Amniotic stem cell (primary cell): ENCODE measurements around the gene NR1H3.

Experiments
- DNase-seq: peaks from one replicate; lab custom pipeline; 2025; lab: John Stamatoyannopoulos, UW

NR1H3 gene

GRCh38 chr11:47269829-47270305 is 12.1 kb downstream of the NR1H3 start, which contains the start of gene MADD:
MADD (plus strand) TSS chr11:47270133.
- no peak for DNase-seq

DNA sequence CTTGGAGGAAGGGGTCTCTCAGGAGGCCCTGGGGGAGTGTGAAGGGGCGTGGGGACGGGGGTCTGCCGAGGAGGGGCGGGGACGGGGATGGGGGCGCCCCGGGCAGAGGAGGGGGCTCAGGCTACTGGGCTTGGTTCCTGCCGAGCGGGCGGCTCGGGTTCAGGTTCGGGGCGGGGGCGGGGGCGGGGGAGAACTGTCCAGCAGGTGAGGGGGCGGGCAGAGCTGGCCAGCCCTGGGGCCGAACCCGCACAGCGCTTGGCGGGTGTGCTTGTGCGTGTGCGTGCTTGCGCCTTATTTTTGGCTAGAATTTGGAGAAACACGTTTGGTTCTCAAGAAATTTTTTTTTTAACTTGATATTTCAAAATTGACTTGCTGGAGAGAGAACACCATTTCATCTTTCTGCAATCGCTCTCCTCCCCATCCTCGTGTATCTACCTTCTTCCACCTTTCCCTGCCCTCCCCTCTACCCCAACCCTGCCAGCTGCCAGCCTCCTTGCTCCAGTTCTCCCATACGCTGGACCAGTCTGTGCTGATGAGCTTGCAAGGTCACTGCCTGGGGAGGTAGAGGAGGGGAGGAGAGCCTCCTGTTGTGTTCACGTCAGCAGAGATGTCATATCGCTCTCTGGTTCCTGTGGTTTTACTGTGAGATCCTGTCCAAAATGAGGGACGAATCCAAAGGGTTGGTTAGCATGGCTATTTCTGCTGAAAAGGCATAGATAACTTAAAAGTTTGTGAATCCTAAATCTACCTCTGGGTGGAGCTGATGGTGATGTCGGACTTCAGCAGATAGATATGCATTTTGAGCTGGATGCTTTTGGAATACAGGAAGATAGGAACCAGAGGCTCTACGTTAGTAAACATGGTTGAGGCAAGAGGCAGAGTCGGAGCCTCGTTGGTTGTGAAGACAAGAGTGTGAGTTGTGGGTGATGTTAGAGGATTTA is 12.8 kb downstream of the NR1H3 start:
- DNase-seq: no peak

GRCh38 chr11:47271328-47271727 is 13.5 kb downstream of the NR1H3 start:
- no peak for DNase-seq

DNA sequence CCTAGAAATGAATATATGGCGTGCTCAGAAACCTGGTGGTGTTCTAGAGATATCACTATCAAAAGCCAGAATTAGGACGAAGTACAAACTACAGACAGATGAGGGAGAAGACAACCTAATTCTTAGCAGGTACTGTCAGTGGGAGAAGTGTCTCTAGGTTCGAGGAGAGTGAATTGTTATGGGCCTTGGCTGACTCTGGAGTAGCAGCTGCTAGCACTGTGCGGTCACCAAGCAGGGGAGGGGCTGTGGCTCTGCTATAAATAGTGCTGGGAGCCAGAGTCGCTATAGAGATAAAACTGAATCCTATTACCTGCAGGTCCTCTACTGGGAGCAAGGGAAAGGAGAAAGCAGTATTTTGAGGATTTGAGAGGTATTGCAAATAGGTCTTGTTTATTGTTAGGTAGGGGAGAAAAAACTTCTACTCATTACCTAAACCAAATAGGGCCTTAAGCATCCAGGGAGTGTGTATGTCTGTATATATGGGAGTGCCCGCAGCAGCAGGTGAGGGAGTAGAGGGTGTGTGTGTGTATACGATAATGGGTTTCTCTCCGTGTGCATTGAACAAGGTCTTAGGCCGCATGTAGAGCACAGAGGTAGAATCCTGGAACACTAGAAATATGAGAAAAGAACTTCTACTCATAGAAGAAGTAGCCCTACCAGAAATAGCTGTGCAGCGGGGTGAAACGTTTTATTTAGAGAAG is 14.3 kb downstream of the NR1H3 start:
- no peak for DNase-seq

- DNase-seq: no peak
These were observed 14.9 kb downstream of the NR1H3 start for GRCh38 chr11:47272706-47273105.

- no peak for DNase-seq
These were observed 16.9 kb downstream of the NR1H3 start for GRCh38 chr11:47274495-47275235.

DNA sequence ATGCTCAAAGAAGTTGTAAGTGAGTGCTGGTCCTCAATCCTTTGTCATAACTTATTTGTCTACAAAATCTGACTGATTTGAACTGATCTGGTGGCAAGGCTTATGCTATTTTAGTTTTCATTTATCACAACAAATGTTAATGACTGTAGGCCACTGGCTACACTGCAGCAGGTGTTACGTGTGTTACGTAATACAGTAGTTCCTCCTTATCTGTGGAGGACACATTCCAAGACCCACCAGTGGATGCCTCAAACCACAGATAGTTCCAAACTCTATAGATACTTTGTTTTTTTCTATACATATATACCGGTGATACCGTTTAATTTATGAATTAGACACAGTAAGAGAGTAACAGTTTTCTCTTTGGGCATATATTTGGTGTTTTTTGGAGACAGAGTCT is 19.1 kb downstream of the NR1H3 start:
- DNase-seq: no peak

DNA sequence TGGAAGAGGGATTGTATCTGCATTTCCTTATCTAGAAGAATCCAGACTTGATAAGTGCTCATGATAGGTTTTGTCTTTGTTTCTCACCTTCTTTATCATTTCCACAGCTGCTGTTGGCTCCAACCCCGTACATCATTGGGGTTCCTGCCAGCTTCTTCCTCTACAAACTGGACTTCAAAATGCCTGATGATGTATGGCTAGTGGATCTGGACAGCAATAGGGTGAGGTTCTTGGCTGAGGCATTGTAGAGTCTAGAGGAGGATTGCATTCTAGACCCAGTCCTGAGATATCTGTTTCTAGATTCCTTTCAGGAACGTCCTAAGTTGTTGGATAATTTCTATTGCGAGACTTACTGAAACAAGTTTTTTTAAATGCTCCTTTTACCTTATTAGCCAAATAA is 20.3 kb downstream of the NR1H3 start:
- no peak for DNase-seq

DNA sequence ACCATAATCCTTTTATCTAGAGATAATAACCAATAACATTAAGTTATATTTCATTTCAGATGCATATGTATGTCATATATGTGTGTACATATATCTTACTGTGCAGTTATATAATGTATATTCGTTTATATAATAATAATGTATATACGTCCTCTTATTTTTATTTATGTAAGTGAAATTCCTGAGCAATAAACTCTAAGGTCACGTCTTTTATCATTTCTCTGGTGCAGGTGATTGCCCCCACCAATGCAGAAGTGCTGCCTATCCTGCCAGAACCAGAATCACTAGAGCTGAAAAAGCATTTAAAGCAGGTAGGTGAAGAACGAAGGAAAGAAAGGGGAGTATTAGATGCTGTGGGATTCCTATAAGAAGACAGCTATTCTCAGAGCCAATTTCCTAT is 21.0 kb downstream of the NR1H3 start:
- DNase-seq: no peak

GRCh38 chr11:47280099-47280498 is 22.3 kb downstream of the NR1H3 start:
- DNase-seq: no peak

DNA sequence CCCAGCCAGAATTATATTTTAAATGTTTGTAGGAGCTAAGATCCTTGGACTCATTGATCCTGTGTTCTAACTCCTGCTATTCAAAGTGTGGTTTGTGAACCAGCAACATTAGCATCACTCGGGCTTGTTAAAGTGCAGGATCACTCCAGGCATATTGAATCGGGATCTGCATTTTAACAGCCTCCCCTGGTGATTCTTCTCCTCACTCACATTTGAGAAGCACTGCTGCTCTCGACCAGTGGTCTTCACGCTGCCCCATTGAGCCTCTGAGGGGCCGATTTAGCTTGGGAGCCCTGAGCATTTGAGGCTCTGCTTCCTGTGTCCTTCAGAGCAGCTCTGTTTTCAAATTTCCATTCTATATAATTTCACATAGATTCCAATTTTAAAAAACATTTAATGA is 23.1 kb downstream of the NR1H3 start:
- no peak for DNase-seq

DNA sequence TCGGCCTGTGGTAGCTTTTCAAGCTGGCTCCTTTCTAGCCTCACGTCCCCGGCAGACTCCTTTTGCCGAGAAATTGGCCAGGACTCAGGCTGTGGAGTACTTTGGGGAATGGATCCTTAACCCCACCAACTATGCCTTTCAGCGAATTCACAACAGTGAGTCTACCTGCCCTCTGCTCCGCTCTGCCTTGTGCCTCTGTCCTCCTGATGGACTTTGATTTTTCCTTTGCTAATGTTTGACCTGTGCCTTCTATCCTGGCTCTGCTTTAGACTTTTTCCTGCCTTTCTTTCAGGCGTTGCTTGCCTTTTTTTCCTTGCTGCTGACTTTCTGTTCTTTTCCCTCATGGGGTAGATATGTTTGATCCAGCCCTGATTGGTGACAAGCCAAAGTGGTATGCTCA is 24.7 kb downstream of the NR1H3 start:
- DNase-seq: no peak

- no peak for DNase-seq
These were observed 26.4 kb downstream of the NR1H3 start for GRCh38 chr11:47284151-47284550.

GRCh38 chr11:47285969-47286770 is 28.4 kb downstream of the NR1H3 start:
- DNase-seq: no peak

- DNase-seq: no peak
These were observed 30.3 kb downstream of the NR1H3 start for GRCh38 chr11:47288066-47288465.

DNA sequence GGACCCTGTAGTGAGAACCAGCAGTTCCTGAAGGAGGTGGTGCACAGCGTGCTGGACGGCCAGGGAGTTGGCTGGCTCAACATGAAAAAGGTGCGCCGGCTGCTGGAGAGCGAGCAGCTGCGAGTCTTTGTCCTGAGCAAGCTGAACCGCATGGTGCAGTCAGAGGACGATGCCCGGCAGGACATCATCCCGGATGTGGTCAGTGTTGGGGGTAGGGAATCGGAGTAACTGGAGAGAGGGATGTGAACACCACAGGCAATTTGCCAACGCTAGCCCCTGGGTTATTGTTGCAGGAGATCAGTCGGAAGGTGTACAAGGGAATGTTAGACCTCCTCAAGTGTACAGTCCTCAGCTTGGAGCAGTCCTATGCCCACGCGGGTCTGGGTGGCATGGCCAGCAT is 32.1 kb downstream of the NR1H3 start:
- DNase-seq: no peak

DNA sequence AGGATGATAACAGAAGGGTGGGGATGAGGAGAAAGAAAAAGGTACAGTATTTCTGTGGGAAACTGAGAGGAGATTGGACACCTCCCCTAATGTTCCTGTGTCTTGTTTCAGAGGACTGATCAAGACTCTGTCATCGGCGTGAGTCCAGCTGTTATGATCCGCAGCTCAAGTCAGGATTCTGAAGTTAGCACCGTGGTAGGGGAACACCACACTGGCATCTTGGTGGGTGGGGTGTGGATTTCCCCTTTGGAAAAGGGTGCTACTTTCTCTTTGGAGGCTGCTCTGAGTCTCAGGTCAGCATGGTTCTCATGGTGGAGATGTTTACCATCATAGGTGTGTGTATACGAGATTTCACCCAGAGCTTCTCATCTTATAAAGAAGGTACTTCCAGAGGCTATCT is 37.6 kb downstream of the NR1H3 start:
- no peak for DNase-seq

DNA sequence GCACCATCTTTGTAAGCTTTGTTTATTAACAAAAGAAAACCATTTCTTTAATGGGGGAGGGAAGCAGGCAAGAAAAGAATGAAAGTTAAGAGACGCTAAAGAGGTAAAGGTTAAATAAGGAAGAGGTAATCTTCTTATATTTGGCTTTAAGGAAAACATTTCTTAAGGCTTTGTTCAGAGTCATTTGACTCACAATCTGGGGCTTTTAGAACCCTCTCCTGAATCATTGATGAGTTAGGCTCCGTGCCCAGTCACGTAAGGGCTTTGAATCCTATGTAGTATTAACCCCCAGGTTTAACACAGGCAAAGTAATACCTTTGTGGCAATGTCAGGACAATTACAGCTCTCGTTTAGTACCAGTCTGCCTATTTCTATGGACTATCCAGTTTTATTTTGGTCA is 38.2 kb downstream of the NR1H3 start:
- no peak for DNase-seq

DNA sequence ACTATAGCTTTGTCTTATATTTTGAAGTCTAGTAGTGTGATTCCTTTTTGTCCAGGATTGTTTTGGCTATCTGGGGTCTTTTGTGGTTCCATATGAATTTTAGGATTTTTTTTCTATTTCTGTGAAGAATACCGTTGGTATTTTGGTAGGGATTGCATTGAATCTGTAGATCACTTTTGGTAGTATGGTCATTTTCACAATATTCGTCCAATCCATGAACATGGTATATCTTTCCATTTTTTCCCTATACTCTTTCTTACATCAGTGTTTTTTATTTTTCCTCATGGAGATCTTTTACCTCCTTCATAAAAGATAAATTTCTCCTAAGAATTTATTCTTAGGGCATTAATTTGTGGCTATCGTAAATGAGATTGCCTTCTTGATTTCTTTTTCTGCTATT is 41.3 kb downstream of the NR1H3 start:
- DNase-seq: no peak

- no peak for DNase-seq
These were observed 45.1 kb downstream of the NR1H3 start for GRCh38 chr11:47302853-47303252.

DNA sequence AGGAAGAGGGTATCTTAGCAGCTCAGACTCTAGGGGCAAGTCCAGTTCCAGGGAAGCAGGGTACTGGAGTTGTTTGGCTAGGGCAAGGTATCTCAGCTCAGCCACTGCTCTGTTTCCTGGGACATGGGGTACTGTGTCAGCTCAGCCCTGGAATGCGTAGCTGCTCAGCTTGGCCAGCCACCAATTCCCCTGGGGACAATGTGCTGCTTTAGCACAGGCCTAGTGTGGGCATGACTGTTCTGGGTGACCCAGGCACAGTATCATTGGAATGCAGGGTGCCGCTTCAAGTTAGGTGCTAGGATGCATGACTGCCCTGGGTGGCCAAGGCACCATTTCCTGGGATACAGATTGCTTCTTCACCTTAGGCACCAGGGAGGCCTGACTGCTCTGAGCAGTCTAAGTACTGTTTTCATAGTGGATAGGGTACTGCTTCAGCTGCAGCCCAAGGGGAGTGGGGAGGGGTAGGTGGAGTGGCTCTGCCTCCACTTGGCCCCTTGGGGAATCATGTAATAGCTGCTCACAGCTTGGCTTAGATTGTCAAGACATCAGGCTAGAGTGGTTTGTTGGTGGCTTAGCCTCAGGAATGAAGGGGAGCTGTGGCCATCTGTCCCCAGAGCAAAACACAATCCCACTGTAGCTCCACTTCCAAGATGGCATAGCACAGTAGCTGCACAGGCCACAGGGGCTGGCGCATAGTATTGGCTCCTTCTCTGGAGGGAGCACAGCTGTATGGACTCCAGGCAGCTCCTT is 48.1 kb downstream of the NR1H3 start:
- no peak for DNase-seq
